Mesothelial cell of epicardium (in vitro differentiated cells): ENCODE measurements around the gene FAM20C. TPM values are rescaled to one million over a fixed set of nuclear protein-coding genes. Genes with fewer than 3 reads are reported as not detected.

Experiments
- DNase-seq, 2 experiments: peaks; one replicate each; pipeline ENCODE4 v3.0.0; 2021; ENCODE audit warnings: low spot score in 2 of 2; ENCODE audit not compliant: unreplicated experiment in 2 of 2
- H3K27ac Mint-ChIP-seq: 2 replicates; pipeline ENCODE4 v1.8.0; 2021; ENCODE audit warnings: mixed read lengths
- H3K27me3 Mint-ChIP-seq: 2 replicates; pipeline ENCODE4 v1.8.0; 2021; ENCODE audit warnings: low read depth, mixed read lengths
- H3K36me3 Mint-ChIP-seq: 2 replicates; pipeline ENCODE4 v1.8.0; 2021; ENCODE audit warnings: mixed read lengths
- H3K4me1 Mint-ChIP-seq: 2 replicates; pipeline ENCODE4 v1.8.0; 2021; ENCODE audit warnings: mixed read lengths
- H3K4me3 Mint-ChIP-seq: 2 replicates; pipeline ENCODE4 v1.8.0; 2021; ENCODE audit warnings: mild to moderate bottlenecking, moderate library complexity, mixed read lengths
- H3K9me3 Mint-ChIP-seq: 2 replicates; pipeline ENCODE4 v1.8.0; 2021; ENCODE audit warnings: mixed read lengths
- CTCF ChIP-seq: fragments of 200-600 bp; sonication (generic); IDR thresholded peaks from one replicate; pipeline ENCODE4 v1.5.0; 2021; ENCODE audit warnings: antibody characterized with exemption; ENCODE audit not compliant: unreplicated experiment
- total RNA-seq: library from RNA; stranded (reverse); gene quantifications from 3 replicates; pipeline ENCODE4 v1.2.1, GENCODE V29; 2021

FAM20C gene
- total RNA-seq, 1 donor from 2014 or later: 17.8 TPM

- H3K27ac Mint-ChIP-seq: no peak overlapping the region
- H3K4me1 Mint-ChIP-seq: peaks cover 11% of the 10 kb centered on the region
- H3K36me3 Mint-ChIP-seq: no peaks in the 10 kb centered on the region
- DNase-seq: no peak
- H3K27me3 Mint-ChIP-seq: peaks cover 42% of the 10 kb centered on the region
- TF ChIP-seq CTCF: no peak
- no peak overlapping the region for H3K4me3 Mint-ChIP-seq
- no peaks in the 10 kb centered on the region for H3K9me3 Mint-ChIP-seq
These were observed 5.8 kb upstream of the FAM20C start for GRCh38 chr7:186516-187113.

GRCh38 chr7:187227-187927 is 5.0 kb upstream of the FAM20C start:
- peaks cover 41% of the 10 kb centered on the region for H3K27me3 Mint-ChIP-seq
- peaks cover 12% of the 10 kb centered on the region for H3K4me1 Mint-ChIP-seq
- H3K27ac Mint-ChIP-seq: no peak overlapping the region
- no peaks in the 10 kb centered on the region for H3K36me3 Mint-ChIP-seq
- no peak for TF ChIP-seq CTCF
- H3K9me3 Mint-ChIP-seq: no peaks in the 10 kb centered on the region
- no peak for DNase-seq
- no peak overlapping the region for H3K4me3 Mint-ChIP-seq

- no peak for DNase-seq
- no peaks in the 10 kb centered on the region for H3K36me3 Mint-ChIP-seq
- no peak overlapping the region for H3K4me3 Mint-ChIP-seq
- no peak overlapping the region for H3K27ac Mint-ChIP-seq
- H3K9me3 Mint-ChIP-seq: no peaks in the 10 kb centered on the region
- H3K4me1 Mint-ChIP-seq: peaks cover 12% of the 10 kb centered on the region
- peaks cover 41% of the 10 kb centered on the region for H3K27me3 Mint-ChIP-seq
- TF ChIP-seq CTCF: no peak
These were observed 4.2 kb upstream of the FAM20C start for GRCh38 chr7:188174-188573.

GRCh38 chr7:188727-189500 is 3.5 kb upstream of the FAM20C start:
- no peak overlapping the region for H3K27ac Mint-ChIP-seq
- H3K36me3 Mint-ChIP-seq: no peaks in the 10 kb centered on the region
- H3K27me3 Mint-ChIP-seq: peaks cover 45% of the 10 kb centered on the region
- H3K4me1 Mint-ChIP-seq: peaks cover 12% of the 10 kb centered on the region
- no peaks in the 10 kb centered on the region for H3K9me3 Mint-ChIP-seq
- H3K4me3 Mint-ChIP-seq: no peak overlapping the region
- TF ChIP-seq CTCF: no peak
- no peak for DNase-seq

GRCh38 chr7:189719-190118 is 2.7 kb upstream of the FAM20C start:
- Mint-ChIP-seq H3K4me3 (no peak overlapping the region), H3K36me3 (no peaks in the 10 kb centered on the region), H3K9me3 (no peaks in the 10 kb centered on the region), H3K4me1 (peaks cover 20% of the 10 kb centered on the region), H3K27ac (no peak overlapping the region), H3K27me3 (peaks cover 53% of the 10 kb centered on the region)
- no peak for DNase-seq
- TF ChIP-seq CTCF: no peak
